Right lobe of liver (tissue), 6 donors: ENCODE measurements around the gene TCF4. TPM values are rescaled to one million over a fixed set of nuclear protein-coding genes. Genes with fewer than 3 reads are reported as not detected.

Experiments
- ATAC-seq, 4 donors: fragments of 200-7000 bp; cut with Tn5 transposase; one replicate each; pipeline ENCODE4 v1.9.1; 2020; ENCODE audit warnings: mild to moderate bottlenecking in 4 of 4, moderate library complexity in 4 of 4
- DNase-seq, 3 donors: peaks; one replicate each; pipeline ENCODE4 v3.0.0-alpha.2; 2020
- H3K27ac ChIP-seq, 3 donors: fragments of 200-600 bp; one replicate each; pipeline ENCODE4 v1.8.0; 2022
- H3K27me3 ChIP-seq, 2 donors: fragments of 200-600 bp; one replicate each; pipeline ENCODE4 v1.8.0; 2022
- H3K36me3 ChIP-seq, 4 donors: fragments of 200-600 bp; sonication (generic) in 1 of 4; one replicate each; pipeline versions ENCODE4 v1.5.1 to v1.8.0; 2017 to 2022; ENCODE audit warnings: control low read depth in 1 of 4
- H3K4me1 ChIP-seq, 4 donors: fragments of 200-600 bp; sonication (generic) in 1 of 4; one replicate each; pipeline versions ENCODE4 v1.5.1 to v1.8.0; 2017 to 2022; ENCODE audit warnings: control low read depth in 1 of 4
- H3K4me3 ChIP-seq, 3 donors: fragments of 200-600 bp; one replicate each; pipeline ENCODE4 v1.8.0; 2022
- H3K9me3 ChIP-seq, 4 donors: fragments of 200-600 bp; sonication (generic) in 1 of 4; one replicate each; pipeline versions ENCODE4 v1.5.1 to v1.8.0; 2017 to 2022; ENCODE audit warnings: control low read depth in 1 of 4
- POLR2A ChIP-seq: fragments of 450-650 bp; IDR thresholded peaks from one replicate; pipeline ENCODE4 v1.6.1; 2017; ENCODE audit warnings: antibody characterized with exemption, mild to moderate bottlenecking
- WGBS: methylation state at CpG from one replicate; pipeline ENCODE4 v1.1.6; 2018; ENCODE audit warnings: low coverage, low lambda C conversion rate; ENCODE audit not compliant: insufficient coverage; ENCODE audit errors: missing lambda C conversion rate; 5-methylcytosine and 5-hydroxymethylcytosine counted together
- intact Hi-C, 2 donors: fragments of 100-400 bp; cut with DNase I; formaldehyde crosslinking; loops; one replicate each; pipeline versions ENCODE4 v1.11.2 to v1.14.1; 2022
- total RNA-seq, 6 experiments: library from RNA; depleted of rRNA in 2 of 6; stranded (reverse); fragments of >200 nt in 2 of 6; fragmentation: NEBNext Ultra II Directional in 3 of 6; extraction: Animal tissue kit (Norgen Biotek cat#: 25700) in 3 of 6; gene quantifications; one replicate each; pipeline versions ENCODE4 v1.1.0 to v1.2.4, GENCODE V29; 2016 to 2023
- TF ChIP-seq, protein P1 (sequence below), 4 donors: fragments of 200-600 bp in 3 of 4; fragments of 450-650 bp in 1 of 4; IDR thresholded peaks; one replicate each; pipeline versions ENCODE4 v1.5.1 to v1.8.0; 2016 to 2022; ENCODE audit warnings: antibody characterized with exemption in 4 of 4, mild to moderate bottlenecking in 2 of 4
- donor health status: DM: no; HTN: yes; CAD: no.
- donor health status: DM: no; HTN: no; CAD: no.
- donor health status: DM: no; HTN: no; CAD: no.
- donor health status: DM: no; HTN: yes; CAD: no.
- donor health status: DM: no; HTN: yes; CAD: no.

Gene TCF4
- total RNA-seq, 6 experiments from 2014 or later = 8.1 to 19.5 (median 10.4) TPM

DNA sequence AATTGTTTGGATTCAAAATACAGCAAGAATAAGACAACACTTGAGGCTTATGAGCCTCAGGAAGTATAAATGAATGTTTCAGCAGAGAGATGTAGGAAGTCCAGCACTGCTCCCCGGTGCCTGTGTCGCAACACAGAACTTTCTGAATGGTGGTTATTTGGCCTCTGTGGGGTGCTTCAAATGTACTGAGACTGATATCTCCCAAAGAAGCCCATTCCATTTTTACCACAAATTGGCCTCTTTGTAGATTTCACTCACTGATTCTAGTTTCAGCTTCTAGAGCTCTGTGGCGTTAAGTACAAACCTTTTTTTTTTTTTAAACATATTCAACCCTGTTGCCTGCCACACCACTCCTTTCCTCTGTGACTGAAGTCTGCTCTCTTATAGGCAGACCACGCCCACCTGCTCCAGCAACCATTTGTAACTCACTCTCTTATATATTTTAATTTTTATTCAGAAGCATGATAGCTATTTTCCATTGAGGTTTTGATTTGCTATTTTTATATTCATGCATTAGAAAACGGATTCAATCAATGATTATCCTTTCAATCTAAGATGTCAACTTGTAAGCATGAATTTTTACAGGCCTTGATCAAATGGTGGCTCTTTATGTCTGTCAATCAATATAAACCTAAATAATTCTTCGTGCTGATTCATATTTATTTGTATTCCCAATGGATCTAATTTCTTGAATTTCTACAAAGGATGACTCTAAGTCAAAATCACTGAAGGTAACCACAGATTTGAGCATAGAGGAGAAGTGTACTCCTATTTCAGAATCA is 351.7 kb downstream of the TCF4 start:
- H3K36me3 ChIP-seq = no peaks in the 10 kb centered on the region
- peaks cover 0 to 11% (median 0%) of the 10 kb centered on the region in 4 donors for H3K4me1 ChIP-seq
- DNase-seq (no peak), ATAC-seq (peak in 3 of 4 donors; percentile 24 to 50 (median 37))
- no peaks in the 10 kb centered on the region for H3K27me3 ChIP-seq
- H3K4me3 ChIP-seq = no peak overlapping the region
- WGBS = 46% methylated on average over 5 of the region's 6 CpGs
- no peak for TF ChIP-seq POLR2A
- TF ChIP-seq, protein P1, sequence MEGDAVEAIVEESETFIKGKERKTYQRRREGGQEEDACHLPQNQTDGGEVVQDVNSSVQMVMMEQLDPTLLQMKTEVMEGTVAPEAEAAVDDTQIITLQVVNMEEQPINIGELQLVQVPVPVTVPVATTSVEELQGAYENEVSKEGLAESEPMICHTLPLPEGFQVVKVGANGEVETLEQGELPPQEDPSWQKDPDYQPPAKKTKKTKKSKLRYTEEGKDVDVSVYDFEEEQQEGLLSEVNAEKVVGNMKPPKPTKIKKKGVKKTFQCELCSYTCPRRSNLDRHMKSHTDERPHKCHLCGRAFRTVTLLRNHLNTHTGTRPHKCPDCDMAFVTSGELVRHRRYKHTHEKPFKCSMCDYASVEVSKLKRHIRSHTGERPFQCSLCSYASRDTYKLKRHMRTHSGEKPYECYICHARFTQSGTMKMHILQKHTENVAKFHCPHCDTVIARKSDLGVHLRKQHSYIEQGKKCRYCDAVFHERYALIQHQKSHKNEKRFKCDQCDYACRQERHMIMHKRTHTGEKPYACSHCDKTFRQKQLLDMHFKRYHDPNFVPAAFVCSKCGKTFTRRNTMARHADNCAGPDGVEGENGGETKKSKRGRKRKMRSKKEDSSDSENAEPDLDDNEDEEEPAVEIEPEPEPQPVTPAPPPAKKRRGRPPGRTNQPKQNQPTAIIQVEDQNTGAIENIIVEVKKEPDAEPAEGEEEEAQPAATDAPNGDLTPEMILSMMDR (IDR thresholded peaks at IDR 0.05) = no peak
- H3K27ac ChIP-seq = no peak overlapping the region
- H3K9me3 ChIP-seq = no peaks in the 10 kb centered on the region
- intact Hi-C loops = no loop called here

DNA sequence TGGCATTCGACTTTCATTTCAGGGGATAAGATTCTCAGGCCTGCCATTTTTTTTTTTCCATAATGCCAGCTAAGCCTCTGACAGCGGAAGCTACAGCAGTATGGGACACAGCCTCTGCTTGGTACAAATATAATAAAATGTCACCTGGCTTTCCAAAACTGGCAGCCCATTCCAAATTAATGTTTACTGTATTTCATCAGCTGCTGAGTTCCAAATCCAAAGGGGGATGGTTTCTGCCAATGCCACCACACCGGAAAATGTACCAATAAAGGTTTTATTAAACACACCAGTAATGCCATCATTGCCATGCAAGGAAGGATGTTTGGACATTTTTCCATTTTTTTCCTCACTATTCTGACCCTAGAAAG is 352.9 kb downstream of the TCF4 start:
- Histone ChIP-seq H3K4me3 (peak overlapping the region in 1 of 3 donors; percentile 5), H3K9me3 (no peaks in the 10 kb centered on the region), H3K27ac (no peak overlapping the region), H3K4me1 (peaks cover 0 to 11% (median 0%) of the 10 kb centered on the region in 4 donors), H3K27me3 (no peaks in the 10 kb centered on the region), H3K36me3 (no peaks in the 10 kb centered on the region)
- TF ChIP-seq POLR2A = no peak
- 25% methylated on average over 3 of the region's 3 CpGs for WGBS
- intact Hi-C loops = no loop called here
- no peak for DNase-seq
- ATAC-seq = peak in 3 of 4 donors; percentile 23 to 63 (median 62)

DNA sequence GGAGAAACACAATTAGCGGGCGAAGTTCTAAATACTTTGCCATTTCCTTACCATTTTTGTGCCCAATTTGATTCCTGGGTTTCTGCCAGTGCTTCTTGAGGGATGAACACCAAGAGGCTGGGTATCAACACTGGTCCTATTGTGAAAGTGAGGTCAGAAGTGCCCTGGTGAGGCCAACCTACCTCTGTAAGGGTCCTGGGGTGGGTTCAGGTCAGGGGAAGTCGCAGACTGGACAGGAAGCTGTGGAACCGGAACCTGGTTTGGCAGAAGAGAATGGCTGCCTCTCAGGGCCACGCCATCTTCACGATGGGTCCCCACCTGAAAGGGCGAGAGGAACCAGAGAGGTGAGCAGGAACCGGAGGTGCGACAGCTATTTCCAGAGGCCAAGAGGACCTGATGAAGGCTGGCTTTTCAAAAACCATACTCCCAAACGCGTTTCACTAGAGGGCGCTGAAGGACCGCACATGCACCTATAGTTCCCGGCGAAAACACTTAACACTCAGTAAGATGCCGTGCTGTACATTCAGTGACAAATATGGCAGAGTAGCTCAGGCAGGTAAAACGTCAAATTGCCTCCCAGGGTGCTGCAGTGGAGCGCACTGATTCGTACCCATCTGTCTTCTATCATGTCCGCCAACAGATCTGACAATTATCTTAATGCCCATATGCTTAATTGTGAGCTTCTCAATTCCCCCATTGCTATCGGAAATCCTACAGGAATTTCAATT is 353.5 kb downstream of the TCF4 start:
- Histone ChIP-seq H3K27me3 (no peaks in the 10 kb centered on the region), H3K4me1 (peaks cover 0 to 11% (median 0%) of the 10 kb centered on the region in 4 donors), H3K27ac (peak overlapping the region in 1 of 3 donors; percentile 17), H3K9me3 (no peaks in the 10 kb centered on the region), H3K36me3 (no peaks in the 10 kb centered on the region), H3K4me3 (peak overlapping the region in 1 of 3 donors; percentile 5)
- TF ChIP-seq, protein P1 (IDR thresholded peaks at IDR 0.05) = peak; percentile 69 to 86 (median 72)
- TF ChIP-seq POLR2A = no peak
- intact Hi-C loops = no loop called here
- 31% methylated on average over 15 of the region's 21 CpGs for WGBS
- DNase-seq (peak; percentile 60 to 78 (median 65)), ATAC-seq (peak; percentile 97)

DNA sequence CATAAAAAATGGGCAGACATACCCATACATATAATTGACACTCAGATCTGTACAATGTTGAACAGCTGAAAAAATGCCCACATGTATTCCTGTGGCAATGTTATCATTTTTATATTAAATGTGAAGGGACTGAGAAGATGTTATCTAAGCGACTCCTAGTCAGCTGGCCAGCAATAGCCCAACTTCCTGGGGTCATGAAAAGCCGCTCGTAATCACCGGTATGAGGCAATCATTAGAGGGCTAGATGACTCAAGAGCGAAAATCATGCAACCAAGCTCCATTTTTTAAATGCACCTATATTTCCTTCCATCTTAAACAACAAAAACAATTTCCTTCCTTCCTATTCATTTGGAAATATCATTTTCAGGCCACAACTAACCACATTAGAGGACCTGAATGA is 354.1 kb downstream of the TCF4 start:
- Histone ChIP-seq H3K27ac (no peak overlapping the region), H3K4me3 (no peak overlapping the region), H3K36me3 (no peaks in the 10 kb centered on the region), H3K4me1 (peaks cover 0 to 11% (median 0%) of the 10 kb centered on the region in 4 donors), H3K9me3 (no peaks in the 10 kb centered on the region), H3K27me3 (no peaks in the 10 kb centered on the region)
- WGBS = 35% methylated on average over 5 of the region's 5 CpGs
- intact Hi-C loops = no loop called here
- ATAC-seq (peak in 2 of 4 donors; percentile 27 to 34), DNase-seq (no peak)
- no peak for TF ChIP-seq POLR2A
- TF ChIP-seq, protein P1 (IDR thresholded peaks at IDR 0.05) = no peak

DNA sequence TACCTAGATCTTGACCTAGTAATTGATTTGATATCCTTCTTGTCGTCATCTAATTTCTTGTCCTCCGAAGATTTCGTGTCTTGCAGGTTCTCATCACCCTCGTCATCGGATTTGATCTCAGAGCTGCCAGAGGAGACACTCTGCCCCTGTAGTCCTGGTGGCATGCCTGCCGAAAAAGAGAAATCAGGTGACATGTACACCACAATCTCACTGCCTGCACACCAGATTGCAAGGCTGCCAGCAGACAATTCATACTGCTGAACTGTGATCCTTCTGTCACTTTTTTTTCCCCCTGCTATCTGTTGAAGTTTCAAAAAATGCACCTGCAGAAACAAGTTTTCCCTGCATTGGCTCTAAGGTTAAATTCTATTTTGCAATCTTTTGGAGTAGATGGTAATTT is 355.5 kb downstream of the TCF4 start:
- no peaks in the 10 kb centered on the region for H3K9me3 ChIP-seq
- peaks cover 0 to 11% (median 0%) of the 10 kb centered on the region in 4 donors for H3K4me1 ChIP-seq
- WGBS = 79% methylated on average over 6 of the region's 6 CpGs
- H3K27me3 ChIP-seq = no peaks in the 10 kb centered on the region
- intact Hi-C loops = no loop called here
- DNase-seq (no peak), ATAC-seq (no peak)
- H3K27ac ChIP-seq = no peak overlapping the region
- no peak overlapping the region for H3K4me3 ChIP-seq
- no peak for TF ChIP-seq POLR2A
- TF ChIP-seq, protein P1 (IDR thresholded peaks at IDR 0.05) = no peak
- no peaks in the 10 kb centered on the region for H3K36me3 ChIP-seq
